GM21528 (cell line): ENCODE results near the gene SORT1.
"Not testable (repeated sequence)": the region's sequence is repeated elsewhere in the genome, so short reads cannot be mapped to it uniquely, and the experiment has no call there.

ENCODE experiments used
- ATAC-seq: cut with Tn5 transposase; IDR thresholded peaks from one replicate; pipeline ENCODE4 v1.9.1; 2021; ENCODE audit warnings: mild to moderate bottlenecking, moderate library complexity; ENCODE audit not compliant: unreplicated experiment, low FRiP score

The SORT1 gene

DNA sequence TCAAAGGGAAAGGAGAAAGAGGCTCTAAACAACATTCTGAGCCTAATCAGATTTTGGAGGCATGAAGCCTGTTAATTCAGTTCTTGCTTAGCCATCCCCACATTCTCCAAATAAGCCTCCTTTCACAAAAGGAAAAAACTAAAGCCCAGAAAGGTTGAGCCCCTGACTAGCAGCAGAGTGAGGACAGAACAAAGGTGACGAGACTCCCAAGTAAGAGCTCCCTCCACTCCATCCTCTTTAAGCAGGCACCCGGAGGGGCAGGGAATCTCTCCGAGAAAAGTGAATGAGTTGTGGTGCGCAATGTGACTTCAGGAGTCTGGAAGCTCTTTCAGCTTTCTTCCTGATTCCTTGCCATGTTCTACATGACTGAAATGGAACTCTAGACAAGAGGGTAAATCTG, 47.5 kb downstream of the SORT1 start:
- no peak for ATAC-seq

DNA sequence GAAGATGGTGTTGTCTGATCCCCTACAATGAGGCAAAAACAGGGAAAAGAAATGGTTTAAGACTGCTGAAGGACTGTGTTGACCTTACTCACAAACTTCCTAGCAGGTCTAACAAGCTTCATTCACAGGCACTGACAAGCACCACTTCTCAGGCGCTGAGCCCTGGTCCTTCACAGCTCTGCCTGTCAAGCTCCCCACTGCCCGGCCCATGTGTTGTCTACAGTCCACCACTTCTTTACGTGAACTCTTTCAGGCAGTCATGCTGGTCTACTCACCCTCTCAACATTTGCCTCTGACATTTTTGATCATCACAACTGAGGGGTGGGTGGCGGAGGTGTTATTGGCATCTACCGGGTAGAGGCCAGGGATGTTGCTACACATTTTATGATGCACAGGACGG, 50.2 kb downstream of the SORT1 start:
- ATAC-seq: no peak

DNA sequence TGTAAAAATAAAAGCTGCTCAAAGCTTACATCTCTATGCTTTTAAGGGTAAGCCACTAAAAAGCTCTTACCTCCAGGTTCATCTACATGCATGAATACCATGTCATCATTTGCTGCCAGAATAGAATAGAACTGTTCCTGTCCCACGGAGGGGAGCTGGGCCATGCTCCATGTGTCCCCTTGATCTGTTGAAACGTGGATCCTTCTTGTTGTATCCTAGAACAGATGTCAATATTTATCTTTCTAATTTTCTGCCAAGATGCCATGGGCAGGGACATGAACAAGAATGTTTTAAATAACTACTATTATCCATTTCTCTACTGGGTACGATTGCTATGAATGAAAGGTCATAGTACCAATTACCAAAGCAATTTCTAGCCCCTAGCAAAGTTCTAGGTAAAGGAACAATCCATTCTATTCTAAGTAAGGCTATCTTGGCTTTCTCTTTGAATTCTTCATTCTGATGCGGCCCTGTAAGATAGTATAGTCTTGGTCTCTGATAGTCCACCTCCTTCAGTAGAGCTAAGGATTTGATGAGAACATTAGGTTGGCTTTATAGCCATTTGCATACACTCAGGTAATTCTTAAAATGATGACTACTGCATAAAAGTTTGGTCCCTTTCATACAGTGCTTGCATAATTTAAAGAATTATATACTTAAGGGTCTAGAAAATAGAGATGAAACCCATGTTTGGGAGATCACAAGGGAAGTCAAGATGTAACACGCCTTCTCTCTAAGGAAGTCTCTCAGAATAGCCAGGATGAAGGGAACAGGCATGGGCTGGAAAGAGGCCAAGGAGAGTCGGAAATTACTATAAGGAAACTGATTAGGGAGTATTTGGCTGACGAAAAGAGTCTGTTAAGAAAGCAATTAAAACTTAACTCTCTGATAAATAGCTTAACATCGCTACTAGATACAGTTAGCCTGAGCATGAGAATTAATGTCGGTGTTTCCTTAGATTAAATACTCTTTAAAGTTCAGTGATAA, 55.5 kb downstream of the SORT1 start:
- no peak for ATAC-seq

DNA sequence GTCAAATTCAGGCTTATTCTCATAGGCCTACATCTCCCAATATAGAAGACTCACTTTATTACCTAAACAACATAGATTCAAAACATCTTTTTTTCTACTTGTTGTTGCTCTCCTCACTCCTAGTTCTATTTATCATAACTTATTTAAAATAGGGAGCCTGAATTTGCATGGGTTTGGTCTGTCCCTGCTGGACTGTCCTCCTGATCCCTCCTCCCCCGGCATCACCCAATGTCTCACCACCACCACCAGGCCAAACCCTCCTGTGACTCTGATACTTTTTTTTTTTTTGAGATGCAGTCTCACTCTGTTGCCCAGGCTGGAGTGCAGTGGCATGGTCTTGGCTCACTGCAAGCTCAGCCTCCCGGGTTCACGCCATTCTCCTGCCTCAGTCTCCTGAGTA, 59.1 kb downstream of the SORT1 start:
- no peak for ATAC-seq

DNA sequence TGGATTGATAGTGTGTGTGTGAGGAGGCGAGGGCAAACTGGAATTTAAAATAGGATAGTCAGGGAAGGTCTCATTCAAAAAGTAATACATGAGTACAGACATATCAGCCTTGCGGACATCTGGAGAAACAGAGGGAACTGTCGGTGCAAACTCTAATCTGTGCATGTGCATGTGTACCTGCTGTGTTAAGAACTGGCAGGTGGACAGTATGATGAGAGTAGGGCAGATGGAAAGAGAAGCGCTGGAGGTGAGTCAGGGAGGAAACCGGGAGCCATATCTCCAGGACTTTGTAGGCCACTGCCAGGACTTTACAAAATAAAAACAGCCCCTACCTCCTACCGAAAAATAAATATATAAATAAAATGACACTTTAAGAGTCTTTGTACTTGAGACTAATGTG, 59.6 kb downstream of the SORT1 start:
- no peak for ATAC-seq

DNA sequence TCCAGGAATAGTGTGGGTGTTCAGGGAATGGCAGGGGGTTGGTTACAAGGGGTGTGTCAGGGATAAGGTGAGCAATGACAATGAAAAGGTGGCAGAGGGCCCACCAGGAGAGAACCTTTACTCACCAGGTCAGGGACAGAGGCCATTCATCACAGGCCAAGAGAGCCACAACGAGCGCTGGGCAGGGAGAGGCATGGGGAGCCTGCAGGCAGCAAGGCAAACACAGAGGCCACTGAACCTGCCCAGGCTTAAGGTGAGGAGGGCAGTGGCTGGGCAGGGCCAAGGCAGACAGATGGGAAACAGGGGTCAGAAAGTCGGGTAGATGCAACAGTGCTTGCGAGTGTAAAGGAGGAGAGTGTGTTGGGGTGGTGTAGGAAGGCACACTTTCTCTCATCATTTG, 62.6 kb downstream of the SORT1 start:
- no peak for ATAC-seq

DNA sequence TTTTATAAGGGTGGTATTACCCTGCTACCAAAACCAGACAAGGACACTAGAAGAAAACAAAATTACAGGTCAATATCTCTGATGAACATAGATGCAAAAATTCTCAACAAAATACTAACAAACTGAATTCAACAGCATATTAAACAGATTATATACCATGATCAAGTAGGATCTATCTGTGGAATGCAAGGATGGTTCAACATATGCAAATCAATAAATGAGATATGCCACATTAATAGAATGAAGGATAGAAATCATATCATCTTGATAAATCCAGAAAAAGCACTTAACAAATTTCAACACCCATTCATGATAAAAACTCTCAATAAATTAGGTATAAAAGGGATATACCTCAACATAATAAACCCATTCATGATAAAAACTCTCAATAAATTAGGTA, 66.6 kb downstream of the SORT1 start:
- ATAC-seq: no peak

DNA sequence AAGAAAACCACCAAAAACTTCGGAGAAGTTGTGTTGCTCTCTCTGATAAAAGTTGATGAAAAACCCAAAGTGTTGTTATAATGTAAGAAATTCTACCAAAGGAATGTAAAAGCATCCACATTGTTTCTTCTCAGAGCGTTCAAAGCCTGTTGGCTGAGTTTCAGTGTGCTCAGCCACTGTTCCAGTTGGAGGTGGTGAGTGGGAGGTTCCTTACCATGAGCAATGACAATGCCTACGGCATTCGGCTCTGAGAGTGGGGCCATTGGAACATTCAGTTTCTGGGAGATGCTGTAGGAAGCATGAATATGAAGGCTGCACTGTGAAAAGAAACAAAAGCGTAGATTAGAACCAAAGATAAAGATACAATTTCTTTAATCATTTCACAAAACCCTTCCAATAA, 70.4 kb downstream of the SORT1 start:
- no peak for ATAC-seq

DNA sequence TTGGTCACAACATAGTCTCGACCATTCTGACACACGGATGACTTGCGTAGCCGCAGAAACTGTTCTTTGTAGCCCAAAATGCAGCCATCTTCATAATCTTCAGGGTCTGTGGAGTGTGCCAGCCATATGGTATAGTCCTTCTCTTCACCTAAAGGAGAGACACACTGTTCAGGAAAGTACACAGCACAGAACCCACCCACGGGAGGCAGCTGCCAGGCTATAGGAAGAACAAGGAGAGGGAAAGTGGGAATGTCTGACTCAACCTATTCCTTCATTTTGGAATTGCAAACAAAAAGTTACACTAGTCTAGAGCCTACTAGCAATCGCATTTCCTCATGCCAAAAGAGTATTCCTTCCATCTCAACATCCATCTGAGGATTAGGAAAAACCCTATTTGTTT, 74.7 kb downstream of the SORT1 start:
- ATAC-seq: no peak

DNA sequence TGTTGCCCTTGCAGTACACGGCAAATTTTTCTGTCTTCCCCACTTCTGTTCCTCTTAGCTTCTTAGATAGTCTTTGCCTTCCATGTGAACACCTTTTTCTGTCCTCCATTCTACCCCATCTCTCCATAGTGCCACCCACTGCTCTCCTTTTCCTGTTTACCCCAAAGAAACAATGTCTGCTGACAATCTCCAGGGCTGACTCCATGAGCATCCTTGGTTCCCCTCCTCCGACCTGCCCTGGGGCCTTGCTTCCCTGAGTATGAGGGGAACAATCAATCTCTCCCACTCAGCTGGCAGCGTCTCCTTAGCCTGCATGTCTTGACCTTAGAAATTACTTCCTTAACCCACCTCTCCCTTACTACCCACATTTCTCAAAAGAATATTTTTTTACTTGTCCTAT, 78.6 kb downstream of the SORT1 start:
- no peak for ATAC-seq

DNA sequence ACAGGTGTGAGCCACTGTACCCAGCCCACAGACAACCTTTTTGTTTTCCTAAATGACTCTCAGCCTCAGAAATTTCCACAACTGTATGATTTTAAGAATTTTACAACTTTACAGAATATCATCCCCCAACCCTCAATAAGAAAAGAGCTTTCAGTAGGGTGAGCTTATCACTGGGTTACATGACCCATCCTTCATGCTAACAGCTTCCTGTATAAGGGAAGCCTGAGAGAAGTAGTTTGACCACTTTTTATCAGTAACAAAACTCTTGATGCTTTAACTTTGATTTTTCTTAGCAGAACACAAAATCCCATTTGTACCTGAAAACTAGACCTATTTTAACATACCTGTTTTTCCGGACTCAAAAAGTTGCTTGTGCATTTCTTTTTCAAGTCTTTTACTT, 81.2 kb downstream of the SORT1 start:
- ATAC-seq: no peak

DNA sequence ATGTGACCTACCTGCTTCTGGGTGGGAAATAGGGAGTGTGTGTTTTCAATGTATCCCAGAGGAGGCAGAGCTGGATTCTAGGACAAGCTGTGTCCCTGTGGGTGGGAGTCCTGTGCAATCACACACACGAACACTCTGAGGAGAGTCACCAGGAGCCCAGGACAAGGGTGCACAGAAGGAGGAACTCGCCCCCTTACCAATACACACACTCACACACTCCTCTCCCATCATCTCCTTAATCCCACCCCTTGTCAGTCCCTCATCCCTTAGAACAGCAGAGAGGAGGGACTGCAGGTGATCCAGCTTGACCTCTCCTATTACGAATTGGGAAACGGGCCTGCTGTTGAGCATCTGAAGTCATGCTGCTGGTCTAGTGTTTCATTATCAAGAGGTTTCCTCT, 82.4 kb downstream of the SORT1 start:
- no peak for ATAC-seq

DNA sequence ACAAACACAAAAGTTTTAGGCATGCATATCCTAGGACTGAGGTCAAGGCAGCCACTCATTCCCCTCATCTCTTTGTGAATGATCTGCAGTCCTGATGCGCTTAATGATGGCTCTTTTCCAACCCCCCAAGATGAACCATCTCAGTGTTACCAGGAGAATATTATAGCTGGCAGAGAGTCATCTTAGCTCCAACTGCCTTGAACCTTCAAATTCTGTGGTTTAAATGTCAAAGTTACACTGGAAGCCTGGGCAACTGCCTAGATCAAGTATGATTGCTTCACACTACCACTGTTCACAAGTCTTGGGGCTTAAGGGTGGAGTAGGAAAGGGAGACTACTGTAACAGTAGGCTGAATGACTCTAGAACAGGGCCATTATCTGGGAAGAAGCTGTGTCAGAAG, 82.9 kb downstream of the SORT1 start:
- no peak for ATAC-seq

DNA sequence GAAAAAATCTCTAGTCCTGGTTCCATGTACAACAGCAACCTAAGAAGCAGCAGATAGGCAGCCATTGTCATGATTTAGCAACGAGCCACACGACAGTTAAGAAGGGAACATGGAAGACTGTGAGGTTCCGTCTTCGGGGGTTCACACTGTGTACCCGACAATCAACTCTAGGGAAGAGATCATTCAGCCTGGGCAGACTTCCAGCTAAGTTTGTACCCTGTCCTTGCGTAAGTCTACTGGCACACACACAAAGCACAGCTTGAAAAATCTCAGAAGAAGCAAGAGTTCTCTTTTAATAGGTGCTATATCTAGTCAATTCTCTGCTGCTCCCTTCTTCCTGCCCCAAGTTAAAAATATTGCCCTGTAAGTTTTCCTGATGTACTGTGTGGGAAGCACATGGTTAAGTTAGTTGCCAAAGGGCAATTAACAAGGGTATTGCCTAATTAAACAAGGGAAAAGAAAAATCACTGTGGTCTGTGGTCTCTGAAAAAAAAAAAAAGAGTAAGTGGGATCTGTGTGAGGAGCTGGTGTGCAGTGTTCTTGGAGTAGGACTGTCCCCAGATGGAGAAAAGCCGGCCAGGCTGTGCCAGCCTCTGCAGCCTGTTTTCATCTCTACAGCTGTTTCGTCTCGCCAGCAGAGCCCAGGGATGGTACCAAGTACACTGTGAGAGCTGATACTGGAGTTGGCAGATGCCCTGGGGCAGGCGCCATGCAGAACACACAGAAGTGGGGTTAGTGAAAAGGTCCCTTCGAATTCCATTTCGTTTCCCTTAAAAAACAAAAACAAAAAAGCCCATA, 84.5 kb downstream of the SORT1 start:
- no peak for ATAC-seq

DNA sequence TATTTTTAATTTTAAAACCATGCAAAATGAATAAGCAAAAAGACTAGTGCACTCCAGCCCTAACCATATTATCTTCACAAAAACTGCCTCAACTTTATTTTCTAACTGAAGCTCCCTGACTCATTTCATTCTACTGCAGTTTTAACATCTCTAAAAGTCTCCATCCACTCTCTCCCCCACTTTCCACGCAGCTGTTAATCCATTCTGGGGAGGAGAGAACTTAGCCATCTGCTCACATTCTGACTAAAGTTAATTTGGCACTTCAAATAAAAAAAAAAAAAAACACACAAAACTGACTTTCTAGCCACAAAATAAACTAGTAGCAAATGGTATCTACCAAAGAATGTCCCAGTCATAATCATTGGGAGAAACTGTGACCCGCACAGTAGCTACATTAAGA, 85.5 kb downstream of the SORT1 start:
- ATAC-seq: no peak

DNA sequence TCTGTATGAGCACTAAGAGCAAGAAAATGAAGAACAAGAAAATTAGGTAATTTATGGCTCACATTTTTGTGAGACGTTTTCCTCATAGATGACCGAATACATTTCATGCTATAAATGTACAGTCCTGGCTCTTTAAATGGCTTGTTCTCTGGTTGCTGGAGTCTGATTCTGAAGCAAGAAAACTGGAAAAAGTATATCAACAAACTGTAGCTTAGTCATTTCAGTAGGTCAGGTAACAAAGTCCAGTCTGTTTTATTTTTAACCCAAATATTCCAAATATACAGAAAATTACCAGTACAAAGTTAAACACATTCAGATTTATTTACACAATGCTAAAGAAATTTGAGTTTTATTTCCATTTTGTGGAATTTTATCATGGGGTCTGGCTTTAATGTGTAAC, 88.4 kb downstream of the SORT1 start:
- ATAC-seq: no peak

DNA sequence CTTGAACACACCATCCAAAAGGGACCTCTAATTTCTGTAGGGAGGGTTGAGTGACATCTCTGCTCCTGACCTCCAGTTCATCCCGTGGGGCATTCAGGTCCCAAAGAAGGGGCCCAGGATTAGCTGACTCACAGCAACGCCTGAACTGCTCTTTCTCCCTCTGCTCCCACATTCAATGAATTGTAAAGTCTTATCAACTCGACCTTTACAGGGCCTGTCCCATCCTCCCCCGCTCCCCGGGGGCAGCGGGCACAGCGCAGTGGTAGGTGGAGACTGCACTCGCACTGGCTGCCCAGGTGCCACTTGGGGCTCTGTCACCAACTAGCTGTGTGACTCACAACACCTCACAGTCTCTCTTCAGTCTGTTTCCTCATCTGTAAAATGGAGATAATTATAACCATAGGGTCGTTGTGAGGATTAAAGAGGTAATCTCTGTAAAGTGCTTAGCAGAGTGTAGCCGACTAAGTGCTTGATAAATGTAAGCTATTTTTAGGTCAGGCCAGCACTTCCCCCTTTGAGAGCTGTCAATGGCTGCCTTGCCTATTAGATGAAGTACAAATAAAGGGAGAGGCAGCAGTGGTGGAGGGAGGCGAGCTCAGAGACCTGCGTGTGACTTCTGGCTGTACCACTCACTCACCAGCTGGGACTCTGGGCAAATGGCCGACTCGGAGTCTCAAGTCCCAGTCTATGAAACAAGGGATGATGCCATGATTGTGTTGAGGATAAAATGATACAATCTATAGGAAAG, 90.3 kb downstream of the SORT1 start:
- ATAC-seq: no peak

DNA sequence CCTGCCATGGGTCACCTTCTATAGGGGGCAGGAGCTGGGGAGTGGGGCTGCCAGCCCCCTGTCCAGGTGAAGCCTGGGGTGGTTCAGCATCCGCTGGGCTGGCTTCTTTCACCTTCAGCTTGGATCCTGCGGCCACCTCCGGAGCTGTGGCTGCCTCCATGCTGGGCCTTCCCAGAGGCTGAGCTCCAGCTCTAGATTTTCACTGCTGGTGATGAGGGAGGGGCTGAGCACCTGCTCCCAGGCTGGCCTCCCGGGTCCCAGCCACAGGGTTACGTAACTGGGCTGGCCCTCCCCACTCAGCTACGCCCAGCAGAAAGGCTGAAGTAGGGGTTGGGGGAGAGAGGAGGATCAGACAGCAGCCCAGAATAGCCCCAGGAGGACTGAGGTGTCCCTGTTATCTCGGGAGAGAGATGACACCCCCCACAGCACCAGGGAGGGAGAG, 90.9 kb downstream of the SORT1 start, which contains the start of gene MYBPHL:
Gene MYBPHL (minus strand): TSS at position 180 of the 442 bp plus-strand sequence. CDS start 20 bp downstream, at position 160.
- ATAC-seq: no peak

DNA sequence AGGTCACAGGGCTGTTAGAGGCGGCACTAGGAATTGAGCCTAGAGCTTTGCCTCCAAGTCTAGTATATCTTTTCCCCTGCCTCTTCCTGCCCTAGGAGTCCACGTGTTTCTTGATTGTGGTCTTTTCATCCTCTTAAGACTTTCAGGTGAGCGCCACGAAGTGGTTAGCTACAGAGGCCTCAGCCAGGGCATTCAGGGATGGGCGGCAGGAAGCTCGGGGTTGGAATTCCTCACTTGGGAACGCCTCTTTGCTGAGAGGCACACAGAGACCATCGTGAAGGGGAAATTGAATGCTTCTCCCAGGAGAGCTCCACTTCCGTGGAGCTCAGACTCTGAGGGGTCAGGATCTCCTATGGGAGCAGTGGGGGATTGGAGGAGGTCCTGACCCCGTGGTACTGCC, 91.7 kb downstream of the SORT1 start:
- not testable (repeated sequence) for ATAC-seq

DNA sequence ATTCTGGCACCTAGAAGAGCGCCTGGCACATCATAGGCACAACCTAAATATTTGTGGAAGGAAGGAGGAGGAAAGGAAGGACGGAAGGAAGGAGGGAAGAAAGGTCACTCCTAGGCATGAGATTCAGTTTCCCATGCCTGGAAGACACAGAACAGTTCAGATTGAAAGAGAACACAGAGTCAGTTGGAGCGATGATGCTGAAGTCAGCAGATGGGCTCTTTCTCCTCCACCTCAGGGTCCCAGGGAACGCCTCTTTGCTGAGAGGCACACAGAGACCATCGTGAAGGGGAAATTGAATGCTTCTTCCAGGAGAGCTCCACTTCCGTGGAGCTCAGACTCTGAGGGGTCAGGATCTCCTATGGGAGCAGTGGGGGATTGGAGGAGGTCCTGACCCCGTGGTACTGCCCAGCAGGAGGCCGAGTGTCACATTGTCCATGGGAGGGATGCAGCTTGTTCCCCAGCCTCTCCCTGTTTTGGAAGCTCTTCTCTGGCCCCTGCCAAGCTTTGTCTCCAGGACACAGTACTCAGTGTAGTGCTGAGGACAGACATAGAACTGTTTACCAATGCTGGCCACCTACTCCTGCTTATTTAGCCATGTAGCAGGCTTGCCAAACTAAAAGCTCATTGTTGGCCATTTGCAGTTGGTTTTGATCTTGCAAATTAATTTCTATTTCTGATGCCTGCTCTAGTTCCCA, 93.3 kb downstream of the SORT1 start:
- ATAC-seq: no peak
